Kidney glomerular epithelial cell (primary cell): ENCODE data around the gene NDUFA7.
"Not testable (repeated sequence)": the region's sequence is repeated elsewhere in the genome, so short reads cannot be mapped to it uniquely, and the experiment has no call there.

Experiments used
- DNase-seq: peaks from one replicate; lab custom pipeline; 2025; lab: John Stamatoyannopoulos, UW

Gene NDUFA7

DNA sequence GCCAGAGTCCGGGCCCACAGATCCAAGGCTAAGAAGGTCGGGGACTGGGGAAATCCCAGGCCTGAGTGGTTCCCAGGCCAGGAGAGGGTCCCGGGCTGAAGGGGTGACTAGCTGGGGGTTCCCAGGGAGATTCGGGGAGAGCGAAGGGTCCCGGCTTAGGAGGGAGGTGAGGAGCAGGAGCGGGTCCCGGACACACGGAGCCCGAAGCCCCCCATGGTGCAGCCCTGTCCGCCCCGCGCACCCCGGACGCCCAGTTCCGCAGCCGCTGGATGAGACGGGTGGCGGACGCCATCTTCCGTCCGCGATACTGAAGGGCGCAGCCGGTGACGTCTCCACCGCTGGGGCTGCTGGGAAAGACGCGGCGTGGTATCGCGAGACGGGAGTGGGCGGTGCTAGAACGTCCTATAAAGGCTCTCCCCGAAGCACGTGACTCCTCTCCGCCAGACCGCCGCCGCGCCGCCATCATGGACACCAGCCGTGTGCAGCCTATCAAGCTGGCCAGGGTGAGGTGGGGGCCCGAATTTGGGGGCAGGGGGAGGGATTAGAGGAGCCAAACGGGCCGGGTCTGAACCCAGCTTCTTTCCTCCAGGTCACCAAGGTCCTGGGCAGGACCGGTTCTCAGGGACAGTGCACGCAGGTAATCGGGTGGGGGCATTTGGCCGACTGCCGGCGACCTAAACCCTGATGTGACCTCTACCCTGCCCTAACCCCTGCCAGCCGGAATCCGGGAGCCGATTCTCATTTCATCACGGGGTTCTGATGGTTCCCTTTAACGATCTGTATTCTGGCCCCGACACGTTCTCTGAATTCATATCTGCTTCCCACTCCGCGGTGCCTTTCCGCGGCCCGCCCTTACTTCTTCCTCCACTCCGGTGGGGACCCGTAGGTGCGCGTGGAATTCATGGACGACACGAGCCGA is at the start of gene NDUFA7, which contains the start of gene RPS28:
Gene NDUFA7, minus strand, starts transcription at position 309 of the 919 bp plus-strand sequence. Its CDS starts 17 bp downstream, at position 292.
Gene RPS28, plus strand, starts transcription at position 430 of the 919 bp plus-strand sequence. Its CDS starts 35 bp downstream, at position 465.
- peak; percentile 94 for DNase-seq

DNA sequence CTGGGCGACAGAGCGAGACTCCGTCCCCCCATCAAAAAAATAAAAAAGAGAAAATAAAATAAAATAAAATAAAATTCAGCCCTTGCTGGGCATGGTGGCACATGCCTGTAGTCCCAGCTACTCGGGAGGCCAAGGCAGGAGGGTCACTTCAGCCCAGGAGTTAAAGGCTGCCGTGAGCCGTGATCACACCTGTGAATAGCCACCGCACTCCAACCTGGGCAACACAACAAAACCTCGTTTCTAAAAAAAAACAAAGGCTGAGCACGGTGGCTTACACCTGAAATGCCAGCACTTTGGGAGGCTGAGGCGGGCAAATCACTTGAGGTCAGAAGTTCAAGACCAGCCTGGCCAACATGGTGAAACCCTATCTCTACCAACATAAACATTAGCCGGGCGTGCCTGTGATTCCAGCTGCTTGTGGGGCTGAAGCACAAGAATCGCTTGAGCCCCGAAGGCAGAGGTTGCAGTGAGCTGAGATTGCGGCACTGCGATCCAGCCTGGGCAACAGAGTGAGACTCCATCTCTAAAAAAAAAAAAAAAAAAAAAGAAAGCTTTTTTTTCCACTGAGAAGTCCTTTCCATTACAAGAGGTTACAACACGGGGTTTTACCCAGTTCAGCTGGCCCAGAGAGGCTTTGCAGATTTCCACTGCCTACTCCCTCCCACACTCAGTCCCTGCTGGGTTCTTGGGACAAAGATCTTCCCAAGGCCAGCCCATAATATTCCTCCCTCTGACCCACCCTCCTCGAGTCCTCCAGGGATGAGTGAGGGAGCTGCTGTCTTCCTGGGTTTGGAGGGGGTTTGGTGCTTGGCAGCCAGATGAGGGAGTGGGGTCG is 49.2 kb upstream of the NDUFA7 start:
- DNase-seq, result no peak

DNA sequence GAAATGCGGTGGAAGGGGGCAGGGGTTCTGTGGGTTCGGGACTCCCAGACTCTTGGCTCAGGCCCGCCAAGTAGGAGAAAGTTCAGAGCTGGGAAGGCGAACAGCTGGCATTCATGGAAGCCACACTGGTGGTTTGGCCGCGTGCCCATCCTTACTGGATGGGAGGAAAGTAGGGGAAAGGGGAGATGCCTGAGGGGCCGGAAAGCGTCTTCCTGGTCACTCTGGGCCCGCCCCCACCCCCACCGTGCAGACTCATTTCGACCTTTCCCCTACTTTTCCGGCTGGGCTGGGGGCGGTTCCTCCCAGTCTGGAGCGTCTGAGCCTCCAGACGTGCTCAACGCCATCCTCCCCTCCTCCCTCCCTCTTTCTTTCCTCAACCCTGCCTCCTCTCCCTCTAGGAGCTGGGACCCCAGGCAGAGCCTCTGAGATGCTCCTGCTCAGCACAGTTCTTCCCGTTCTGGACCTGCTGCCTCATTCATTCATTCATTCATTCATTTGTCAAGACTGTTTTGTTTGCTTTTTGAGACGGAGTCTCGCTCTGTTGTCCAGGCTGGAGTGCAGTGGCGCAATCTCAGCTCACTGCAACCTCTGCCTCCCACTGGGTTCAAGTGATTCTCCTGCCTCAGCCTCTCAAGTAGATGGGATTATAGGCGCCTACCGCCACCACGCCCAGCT is 46.3 kb upstream of the NDUFA7 start:
- peak; percentile 93 for DNase-seq

DNA sequence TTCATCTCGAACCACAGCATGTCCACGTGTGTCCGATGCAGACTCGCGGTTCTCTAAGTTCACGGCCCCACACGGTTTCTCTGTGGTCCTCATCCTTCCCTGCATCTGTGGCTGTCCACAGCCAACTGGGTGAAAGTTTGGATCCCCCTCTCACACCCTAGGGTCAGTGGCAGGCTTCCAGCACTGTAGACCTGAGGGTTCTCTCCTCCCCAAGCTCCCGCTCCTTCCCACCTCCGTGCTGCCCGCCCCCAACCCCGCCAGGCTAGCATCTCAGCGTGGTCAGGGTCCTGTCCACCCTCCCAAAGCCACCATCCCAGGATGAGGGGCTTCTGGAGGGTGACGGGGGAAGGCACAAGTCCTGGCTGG is 45.8 kb upstream of the NDUFA7 start:
- no peak for DNase-seq

DNA sequence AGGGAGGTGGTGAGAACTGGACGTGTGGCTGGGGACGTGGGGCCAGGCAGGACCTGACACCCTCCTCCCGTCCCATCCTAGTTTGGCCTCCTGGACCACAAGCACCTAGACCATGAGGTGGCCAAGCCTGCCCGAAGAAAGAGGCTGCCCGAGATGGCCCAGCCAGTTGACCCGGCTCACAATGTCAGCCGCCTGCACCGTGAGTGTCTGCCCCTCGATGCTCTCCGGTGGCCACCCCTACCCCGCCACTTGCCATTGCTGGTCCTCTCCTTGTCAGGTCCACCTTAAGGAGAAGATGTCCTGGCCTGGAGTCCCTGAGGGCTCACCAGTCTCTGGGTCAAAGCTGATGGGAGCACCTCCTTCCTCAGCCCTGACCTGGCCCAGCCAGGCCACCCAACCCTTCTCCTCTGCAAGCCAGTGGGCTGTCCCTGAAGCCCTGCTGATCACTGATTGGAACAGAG is 45.0 kb upstream of the NDUFA7 start:
- DNase-seq, result no peak

DNA sequence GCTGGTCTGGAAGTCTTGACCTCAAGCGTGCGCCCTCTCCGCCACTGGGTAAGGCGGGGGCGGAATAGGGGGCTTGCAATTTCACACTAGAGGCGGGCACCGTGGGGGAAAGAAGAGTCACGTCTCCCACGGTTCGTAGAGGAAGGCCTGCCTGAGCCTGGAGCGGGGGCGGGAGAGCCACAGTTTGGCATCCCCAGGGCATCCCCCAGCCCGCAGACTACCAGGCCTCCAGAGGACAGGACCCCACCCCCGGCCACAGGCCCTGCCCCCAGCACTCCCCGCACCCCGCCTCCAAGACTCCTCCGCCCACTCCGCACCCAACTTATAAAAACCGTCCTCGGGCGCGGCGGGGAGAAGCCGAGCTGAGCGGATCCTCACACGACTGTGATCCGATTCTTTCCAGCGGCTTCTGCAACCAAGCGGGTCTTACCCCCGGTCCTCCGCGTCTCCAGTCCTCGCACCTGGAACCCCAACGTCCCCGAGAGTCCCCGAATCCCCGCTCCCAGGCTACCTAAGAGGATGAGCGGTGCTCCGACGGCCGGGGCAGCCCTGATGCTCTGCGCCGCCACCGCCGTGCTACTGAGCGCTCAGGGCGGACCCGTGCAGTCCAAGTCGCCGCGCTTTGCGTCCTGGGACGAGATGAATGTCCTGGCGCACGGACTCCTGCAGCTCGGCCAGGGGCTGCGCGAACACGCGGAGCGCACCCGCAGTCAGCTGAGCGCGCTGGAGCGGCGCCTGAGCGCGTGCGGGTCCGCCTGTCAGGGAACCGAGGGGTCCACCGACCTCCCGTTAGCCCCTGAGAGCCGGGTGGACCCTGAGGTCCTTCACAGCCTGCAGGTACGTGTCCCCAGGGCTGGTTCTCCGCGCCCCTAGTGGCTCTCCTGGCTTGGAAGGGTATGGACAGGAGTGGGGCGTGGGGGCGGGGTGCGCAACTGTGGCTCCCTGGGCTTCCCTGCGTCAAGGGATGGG is 42.9 kb upstream of the NDUFA7 start, which contains the start of gene ANGPTL4:
Gene ANGPTL4, plus strand, starts transcription at position 353 of the 969 bp plus-strand sequence. Its CDS starts 167 bp downstream, at position 520.
- peak; percentile 30 for DNase-seq

DNA sequence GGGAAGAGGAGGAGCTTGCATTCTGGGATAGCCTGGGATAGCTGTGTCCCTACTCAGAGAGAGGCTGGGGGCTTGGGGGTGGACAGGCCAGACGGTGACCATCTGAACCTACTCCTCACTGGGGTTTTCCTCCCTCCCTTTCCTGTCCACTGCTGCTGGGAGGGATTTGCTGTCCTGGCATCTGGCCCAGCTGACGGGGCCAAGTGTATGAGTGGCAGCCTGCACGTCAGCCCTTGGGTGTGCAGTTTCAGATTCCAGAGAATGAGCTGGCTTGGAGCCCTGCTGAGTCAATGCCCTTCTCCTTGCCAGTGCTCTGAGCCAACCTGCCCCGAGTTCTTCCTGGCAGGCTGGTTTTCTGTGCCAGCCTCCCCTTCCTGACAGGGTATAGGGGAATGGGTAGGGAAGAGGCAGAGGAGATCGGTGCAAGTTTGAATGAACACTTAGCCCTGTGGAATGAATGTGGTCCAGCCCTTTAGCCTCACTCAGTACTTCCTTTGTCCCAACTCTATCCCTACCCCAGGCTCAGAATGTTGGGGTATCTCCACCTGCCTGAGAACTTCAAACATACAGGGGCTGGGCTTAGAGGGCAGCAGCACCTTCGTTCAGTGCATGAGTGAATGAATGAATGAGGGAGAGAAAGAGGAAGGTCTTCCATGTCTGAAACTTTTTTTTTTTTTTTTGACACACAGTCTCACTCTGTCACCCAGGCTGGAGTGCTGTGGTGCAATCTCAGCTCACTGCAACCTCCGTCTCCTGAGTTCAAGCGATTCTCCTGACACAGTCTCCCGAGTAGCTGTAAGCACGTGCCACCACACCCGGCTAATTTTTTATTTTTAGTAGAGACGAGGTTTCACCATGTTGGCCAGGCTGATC is 41.0 kb upstream of the NDUFA7 start:
- peak; percentile 98 for DNase-seq

DNA sequence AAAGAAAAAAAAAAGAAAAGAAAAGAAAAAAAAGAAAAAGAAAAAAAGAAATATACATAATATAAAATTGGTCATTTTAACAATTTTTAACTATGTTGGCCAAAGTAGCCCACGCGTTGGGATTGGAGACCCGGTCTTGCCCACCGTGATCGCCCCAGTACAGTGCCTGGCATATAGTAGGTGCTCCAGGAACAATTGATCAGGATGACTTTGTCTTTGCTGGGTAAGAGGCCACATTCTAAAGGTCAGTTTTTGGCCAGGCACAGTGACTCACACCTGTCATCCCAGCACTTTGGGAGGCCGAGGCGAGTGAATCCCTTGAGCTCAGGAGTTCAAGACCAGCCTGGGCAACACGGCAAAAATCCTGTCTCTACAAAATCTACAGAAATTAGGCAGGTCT is 39.0 kb upstream of the NDUFA7 start:
- no peak for DNase-seq

DNA sequence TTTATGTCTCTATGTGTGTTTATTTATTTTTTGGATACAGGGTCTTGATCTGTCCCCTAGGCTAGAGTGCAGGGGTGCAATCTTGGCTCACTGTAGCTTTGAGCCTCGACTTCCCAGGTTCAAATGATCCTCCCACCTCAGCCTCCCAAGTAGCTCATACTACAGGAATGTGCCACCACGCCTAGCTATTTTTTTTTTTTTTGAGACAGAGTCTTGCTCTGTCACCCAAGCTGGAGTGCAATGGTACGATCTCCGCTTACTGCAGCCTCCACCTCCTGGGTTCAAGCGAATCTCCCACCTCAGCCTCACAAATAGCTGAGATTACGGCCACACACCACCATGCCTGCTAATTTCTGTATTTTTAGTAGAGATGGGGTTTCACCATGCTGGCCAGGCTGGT is 37.8 kb upstream of the NDUFA7 start:
- DNase-seq, result no peak

DNA sequence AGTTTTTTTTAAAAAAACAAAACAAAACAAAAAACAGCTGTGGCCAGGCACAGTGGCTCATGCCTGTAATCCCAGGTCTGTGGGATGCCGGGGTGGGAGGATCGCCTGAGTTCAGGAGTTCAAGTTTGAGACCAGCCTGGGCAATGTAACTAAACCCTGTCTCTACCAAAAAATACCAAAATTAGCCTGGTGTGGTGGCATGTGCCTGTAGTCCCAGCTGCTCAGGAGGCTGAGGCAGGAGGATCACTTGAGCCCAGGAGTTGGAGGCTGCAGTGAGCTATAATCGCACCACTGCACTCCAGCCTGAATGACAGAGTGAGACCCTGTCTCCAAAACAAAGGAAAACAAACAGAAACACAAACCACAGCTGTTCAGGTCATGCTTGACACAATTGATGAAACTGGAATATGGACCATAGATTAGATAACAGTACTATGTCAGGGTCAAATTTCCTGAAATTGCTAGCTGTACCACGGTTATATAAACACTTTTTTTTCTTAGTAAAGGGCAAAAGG is 35.9 kb upstream of the NDUFA7 start:
- DNase-seq, result no peak

DNA sequence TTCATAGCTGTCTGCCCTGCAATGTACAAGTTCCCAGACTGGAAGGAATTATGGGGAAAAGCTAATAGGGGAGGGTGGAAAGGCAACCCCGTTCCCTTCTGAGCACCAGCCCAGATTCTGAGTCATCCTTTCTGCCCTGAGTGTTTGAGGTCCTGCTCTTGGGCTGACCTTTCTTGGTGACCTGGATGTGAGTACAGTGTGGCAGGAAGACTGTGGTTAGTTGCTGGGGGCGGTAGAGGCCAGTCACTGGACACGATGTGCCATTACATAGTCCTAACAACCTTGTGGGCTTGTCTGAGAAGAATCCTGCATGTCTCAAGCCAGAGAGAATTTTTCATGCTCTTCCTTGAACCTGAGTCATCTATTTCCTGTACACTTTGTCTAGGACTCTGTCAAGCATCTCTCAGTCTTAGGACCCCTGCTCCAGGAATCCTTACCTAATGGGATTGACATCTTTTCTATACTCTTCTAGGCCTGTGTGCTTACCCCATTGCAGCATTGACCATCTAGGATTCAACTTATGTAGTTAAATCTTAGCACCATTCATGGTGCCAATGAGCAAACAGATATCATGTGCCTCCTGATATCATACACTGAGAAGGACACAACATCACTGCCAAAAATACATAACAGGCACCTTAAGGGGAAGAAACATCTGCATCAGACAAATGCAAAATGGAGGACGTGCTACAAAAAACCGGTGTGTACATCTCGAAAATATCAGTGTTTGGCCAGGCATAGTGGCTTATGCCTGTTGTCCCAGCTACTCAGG is 34.6 kb upstream of the NDUFA7 start:
- peak; percentile 97 for DNase-seq

DNA sequence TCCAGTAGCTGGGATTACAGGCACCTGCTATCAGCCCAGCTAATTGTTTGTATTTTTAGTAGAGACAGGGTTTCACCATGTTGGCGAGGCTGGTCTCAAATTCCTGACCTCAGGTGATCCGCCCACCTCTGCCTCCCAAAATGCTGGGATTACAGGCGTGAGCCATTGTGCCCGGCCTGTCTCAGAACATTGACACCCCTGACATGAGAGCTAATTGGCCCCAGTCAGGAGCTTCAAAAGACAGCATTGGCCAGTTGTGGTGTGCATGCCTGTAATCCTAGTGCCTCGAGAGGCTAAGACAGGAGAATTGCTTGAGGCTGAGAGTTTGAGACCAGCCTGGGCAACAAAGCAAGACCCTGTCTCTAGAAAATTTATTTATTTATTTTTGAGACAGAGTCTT is 31.7 kb upstream of the NDUFA7 start:
- DNase-seq, result not testable (repeated sequence)

DNA sequence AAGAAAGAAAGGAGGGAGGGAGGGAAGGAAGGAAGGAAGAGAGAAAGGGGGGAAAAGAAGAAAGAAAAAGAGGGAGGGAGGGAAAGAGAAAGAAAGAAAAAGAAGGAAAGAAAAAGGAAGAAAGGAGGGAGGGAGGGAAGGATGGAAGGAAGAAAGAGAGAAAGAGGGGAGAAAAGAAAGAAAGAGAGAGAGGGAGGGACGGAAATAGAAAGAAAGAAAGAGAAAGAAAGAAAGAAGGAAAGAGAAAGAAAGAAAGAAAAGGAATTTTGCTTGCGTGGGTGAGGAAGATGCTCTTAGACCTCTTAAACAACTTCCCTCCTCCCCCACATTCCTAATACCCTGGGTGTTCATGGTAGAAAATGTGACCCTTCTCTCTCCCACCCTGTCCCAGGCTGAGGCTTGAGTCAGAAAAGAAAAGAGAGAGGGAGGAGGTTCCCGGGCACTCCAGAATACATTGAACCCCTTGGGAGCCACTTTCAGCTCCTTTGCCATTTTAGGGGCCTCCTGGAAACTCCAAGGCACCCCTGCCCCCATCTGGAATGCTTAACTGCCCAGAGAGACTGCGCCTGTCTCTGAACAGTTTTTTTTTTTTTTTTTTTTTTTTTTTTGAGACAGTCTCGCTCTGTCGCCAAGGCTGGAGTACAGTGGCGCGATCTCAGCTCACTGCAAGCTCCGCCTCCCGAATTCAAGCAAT is 31.1 kb upstream of the NDUFA7 start:
- DNase-seq, result peak; percentile 50

DNA sequence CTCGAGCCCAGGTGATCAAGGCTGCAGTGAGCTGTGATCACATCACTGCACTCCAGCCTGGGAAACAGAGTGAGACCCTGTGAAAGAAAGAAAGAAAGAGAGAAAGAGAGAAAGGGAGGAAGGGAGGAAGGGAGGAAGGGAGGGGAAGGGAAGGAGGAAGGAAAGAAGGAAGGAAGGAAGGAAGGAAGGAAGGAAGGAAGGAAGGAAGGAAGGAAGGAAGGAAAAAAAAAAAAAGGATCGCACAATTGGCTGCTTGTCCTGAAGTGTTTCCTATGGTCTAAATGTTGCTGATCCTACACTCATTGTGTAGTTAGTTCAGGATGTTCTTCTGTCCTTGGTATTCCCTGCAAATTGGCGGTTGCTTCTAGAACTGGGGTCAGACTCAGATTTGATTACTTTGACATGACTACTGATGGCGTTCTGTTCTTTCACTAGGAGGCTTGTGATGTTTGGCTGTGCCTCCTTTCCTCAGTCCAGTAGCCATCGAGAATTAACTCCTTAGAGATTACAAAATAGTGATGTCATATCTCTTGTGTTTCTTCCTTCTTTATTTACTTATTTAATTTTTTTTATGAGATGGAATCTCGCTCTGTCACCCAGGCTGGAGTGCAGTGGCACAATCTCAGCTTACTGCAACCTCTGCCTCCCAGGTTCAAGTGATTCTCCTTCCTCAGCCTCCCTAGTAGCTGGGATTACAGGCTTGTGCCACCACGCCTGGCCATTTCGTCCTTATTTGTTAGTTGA is 28.6 kb upstream of the NDUFA7 start:
- DNase-seq, result not testable (repeated sequence)

DNA sequence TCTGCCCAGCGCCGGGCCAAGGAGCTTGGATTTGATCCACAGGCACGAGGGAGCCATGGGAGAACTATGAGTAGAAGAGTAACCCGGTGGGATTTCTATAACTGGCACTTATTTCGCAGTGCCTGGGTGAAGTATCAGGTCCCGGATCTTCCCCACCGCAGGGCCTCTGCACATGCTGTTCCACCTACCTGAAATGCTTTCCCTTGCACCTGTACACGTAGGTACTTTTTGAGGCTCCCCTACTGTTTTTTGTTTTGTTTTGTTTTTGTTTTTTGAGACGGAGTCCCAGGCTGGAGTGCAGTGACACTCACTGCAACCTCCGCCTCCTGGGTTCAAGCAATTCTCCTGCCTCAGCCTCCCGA is 22.3 kb upstream of the NDUFA7 start:
- no peak for DNase-seq

DNA sequence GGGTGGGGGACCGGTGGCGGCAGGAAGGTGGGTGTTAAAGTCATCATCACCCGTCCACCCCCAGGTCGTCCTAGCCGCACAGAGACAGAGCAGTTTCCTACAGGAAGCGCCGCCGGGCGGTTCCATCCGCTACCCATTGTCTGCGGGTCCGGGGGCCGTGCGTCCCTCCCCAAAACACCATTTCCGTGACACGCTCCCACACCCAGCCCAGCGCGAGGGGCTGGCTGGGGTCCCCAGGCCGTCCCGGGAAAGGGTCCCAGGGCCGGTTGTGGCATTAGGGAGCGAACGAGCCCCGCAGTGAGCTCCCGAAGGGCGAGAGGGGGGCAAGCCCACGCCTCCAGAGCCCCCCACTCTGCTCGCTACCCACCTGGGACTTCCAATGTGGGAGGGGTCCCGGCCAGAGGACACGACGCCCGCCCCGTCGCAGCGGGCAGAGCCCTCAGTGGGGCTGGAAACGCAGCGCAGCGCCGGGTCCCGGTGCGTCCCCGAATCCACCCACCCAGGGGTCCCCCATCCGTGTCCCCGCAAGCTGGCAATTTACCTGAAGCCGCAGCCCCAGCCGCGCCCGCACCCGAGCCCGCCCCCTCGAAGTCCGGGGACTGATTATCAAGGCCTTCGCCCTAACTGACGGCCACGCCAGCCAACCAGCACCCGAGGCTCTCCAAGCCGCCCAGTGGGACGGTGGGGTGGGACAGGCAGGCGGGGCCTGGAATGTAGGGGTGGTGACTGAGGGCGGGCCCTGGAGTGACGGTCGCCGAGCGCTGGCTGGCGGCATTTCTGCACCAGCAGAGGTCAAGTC is 21.7 kb upstream of the NDUFA7 start, which contains the start of gene KANK3:
Gene KANK3, minus strand, starts transcription at position 579 of the 799 bp plus-strand sequence. CDS start 5,434 bp downstream, outside the sequence.
- peak; percentile 70 for DNase-seq

DNA sequence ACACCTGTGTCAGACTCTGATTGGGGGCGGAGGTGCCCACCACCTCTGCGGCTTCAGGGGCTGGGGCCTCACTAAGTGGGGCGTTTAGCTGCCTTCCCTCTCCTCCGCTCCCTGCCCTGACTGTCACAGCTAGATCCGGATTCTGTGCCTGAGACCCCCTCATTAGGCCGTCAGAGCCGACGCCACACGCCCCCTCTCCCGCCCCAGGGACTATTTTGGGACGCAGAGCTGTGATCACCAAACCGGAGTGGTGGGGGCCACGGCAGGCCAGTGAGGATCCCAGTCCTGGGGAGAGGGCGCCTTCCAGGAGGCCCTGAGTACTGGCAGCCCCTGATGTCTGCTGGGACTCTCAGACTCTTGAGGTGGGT is 21.1 kb upstream of the NDUFA7 start:
- DNase-seq, result no peak
